GM12878 (cell line): ENCODE data around the gene TNFAIP8L1. TPM values are rescaled to one million over a fixed set of nuclear protein-coding genes. Genes with fewer than 3 reads are reported as not detected.

Experiments
- BRCA1 ChIP-seq: IDR thresholded peaks from 2 replicates; pipeline ENCODE4 v1.6.1; 2011; ENCODE audit warnings: low read depth, low read length, improper control_type of control experiment
- EGR1 ChIP-seq, 2 experiments: IDR thresholded peaks; 1 replicate in 1 of 2; 2 replicates in 1 of 2; pipeline ENCODE4 v1.6.1; 2011 to 2012; ENCODE audit warnings: low read depth in 2 of 2, low read length in 2 of 2, borderline replicate concordance in 1 of 2, mild to moderate bottlenecking in 1 of 2, moderate library complexity in 1 of 2
- MAX ChIP-seq: IDR thresholded peaks from 2 replicates; pipeline ENCODE4 v1.6.1; 2012; ENCODE audit warnings: low read depth, low read length, improper control_type of control experiment
- MTA3 ChIP-seq: IDR thresholded peaks from 2 replicates; pipeline ENCODE4 v1.6.1; 2012; ENCODE audit warnings: low read length, inconsistent platforms, borderline replicate concordance
- NFYB ChIP-seq: IDR thresholded peaks from 2 replicates; pipeline ENCODE4 v1.6.1; 2011; ENCODE audit warnings: low read depth, mild to moderate bottlenecking, low read length, improper control_type of control experiment, moderate library complexity; ENCODE audit not compliant: insufficient read depth
- PAX8 ChIP-seq: fragments of 450-650 bp; IDR thresholded peaks from 2 replicates; pipeline ENCODE4 v1.6.1; 2017; ENCODE audit warnings: mild to moderate bottlenecking, moderate library complexity
- PBX3 ChIP-seq: IDR thresholded peaks from 2 replicates; pipeline ENCODE4 v1.6.1; 2011; ENCODE audit warnings: mild to moderate bottlenecking, low read depth, low read length, moderate library complexity; ENCODE audit not compliant: insufficient replicate concordance
- PKNOX1 ChIP-seq: fragments of 450-650 bp; IDR thresholded peaks from 2 replicates; pipeline ENCODE4 v1.6.1; 2016; ENCODE audit warnings: mild to moderate bottlenecking
- POLR2AphosphoS2 ChIP-seq: IDR thresholded peaks from 2 replicates; pipeline ENCODE4 v1.6.1; 2011; ENCODE audit warnings: low read depth, mild to moderate bottlenecking, low read length, improper control_type of control experiment, moderate library complexity
- REST ChIP-seq: IDR thresholded peaks from 2 replicates; pipeline ENCODE4 v1.6.1; 2012; ENCODE audit warnings: mild to moderate bottlenecking, low read depth, low read length
- SP1 ChIP-seq: IDR thresholded peaks from one replicate; pipeline ENCODE4 v1.6.1; 2011; ENCODE audit warnings: low read depth, low read length
- SREBF2 ChIP-seq: IDR thresholded peaks from 2 replicates; pipeline ENCODE4 v1.6.1; 2012; ENCODE audit warnings: mild to moderate bottlenecking, low read length
- TARDBP ChIP-seq: IDR thresholded peaks from 2 replicates; pipeline ENCODE4 v1.6.1; 2016; ENCODE audit warnings: borderline replicate concordance
- TBL1XR1 ChIP-seq: IDR thresholded peaks from 2 replicates; pipeline ENCODE4 v1.6.1; 2012; ENCODE audit warnings: low read depth, low read length, improper control_type of control experiment
- ZNF24 ChIP-seq: fragments of 450-650 bp; IDR thresholded peaks from 2 replicates; pipeline ENCODE4 v1.6.1; 2017; ENCODE audit warnings: antibody characterized with exemption, mild to moderate bottlenecking
- ZNF384 ChIP-seq: IDR thresholded peaks from 2 replicates; pipeline ENCODE4 v1.6.1; 2012; ENCODE audit warnings: low read depth, mild to moderate bottlenecking, low read length, improper control_type of control experiment, borderline replicate concordance
- ZZZ3 ChIP-seq: IDR thresholded peaks from 2 replicates; pipeline ENCODE4 v1.6.1; 2011; ENCODE audit warnings: low read depth; ENCODE audit not compliant: control insufficient read depth, insufficient read length
- polyA plus RNA-seq, 11 experiments: library from polyadenylated mRNA; depleted of rRNA in 4 of 11; unstranded in 6 of 11; stranded (reverse) in 5 of 11; fragments of >200 nt; fragmentation: Nextera tagmentation in 4 of 11; fragmentation: Illumina TruSeq in 1 of 11; extraction: Ambion mirVana in 4 of 11; extraction: Trizol in 1 of 11; gene quantifications; 1 replicate in 1 of 11; 2 replicates in 10 of 11; pipeline versions ENCODE4 v1.2.1 to v1.2.3, GENCODE V29; 2011 to 2016; ENCODE audit warnings: inconsistent platforms in 2 of 11, missing spikeins in 2 of 11, low read depth in 1 of 11
- total RNA-seq, 4 experiments: library from RNA; depleted of rRNA in 3 of 4; stranded (reverse); fragments of >200 nt in 3 of 4; fragmentation: Illumina TruSeq in 1 of 4; extraction: Trizol in 1 of 4; gene quantifications; 2 replicates each; pipeline versions ENCODE4 v1.2.1 to v1.2.3, GENCODE V29; 2013 to 2021

The TNFAIP8L1 gene
- total and polyA plus RNA-seq, 10 of the 15 experiments (the other 5 are each of a cell fraction or from before 2014, with no cell fraction given) = 0.93 to 12.7 (median 8.6) TPM

- no peak for TF ChIP-seq REST
- TF ChIP-seq EGR1 (IDR thresholded peaks at IDR 0.05; ENCODE audit: borderline replicate concordance in 1 of 2, low read depth in 2 of 2, low read length in 2 of 2) = no peak
- TF ChIP-seq MAX = no peak
- TF ChIP-seq TARDBP = no peak
- no peak for TF ChIP-seq TBL1XR1
- no peak for TF ChIP-seq MTA3
- TF ChIP-seq SREBF2 = no peak
- TF ChIP-seq ZZZ3 = no peak
- no peak for TF ChIP-seq PAX8
- no peak for TF ChIP-seq BRCA1
- TF ChIP-seq ZNF24 = no peak
- TF ChIP-seq ZNF384 = no peak
- TF ChIP-seq PBX3 = no peak
- TF ChIP-seq NFYB = no peak
- TF ChIP-seq SP1 = no peak
- no peak for TF ChIP-seq PKNOX1
- TF ChIP-seq POLR2AphosphoS2 = no peak
Measured at GRCh38 chr19:4636151-4636717, 3.1 kb upstream of the TNFAIP8L1 start (continued).
